Ramos (cell line): ENCODE data around the gene RPS25.
"Not testable (repeated sequence)": the region's sequence is repeated elsewhere in the genome, so short reads cannot be mapped to it uniquely, and the experiment has no call there.

Source experiments
- in situ Hi-C: fragments of 300-500 bp; cut with MboI; formaldehyde crosslinking; loops from one replicate; pipeline ENCODE4 v1.14.3; 2022; ENCODE audit warnings: low sequenced_read_pairs; ENCODE audit not compliant: unreplicated experiment

RPS25 gene

DNA sequence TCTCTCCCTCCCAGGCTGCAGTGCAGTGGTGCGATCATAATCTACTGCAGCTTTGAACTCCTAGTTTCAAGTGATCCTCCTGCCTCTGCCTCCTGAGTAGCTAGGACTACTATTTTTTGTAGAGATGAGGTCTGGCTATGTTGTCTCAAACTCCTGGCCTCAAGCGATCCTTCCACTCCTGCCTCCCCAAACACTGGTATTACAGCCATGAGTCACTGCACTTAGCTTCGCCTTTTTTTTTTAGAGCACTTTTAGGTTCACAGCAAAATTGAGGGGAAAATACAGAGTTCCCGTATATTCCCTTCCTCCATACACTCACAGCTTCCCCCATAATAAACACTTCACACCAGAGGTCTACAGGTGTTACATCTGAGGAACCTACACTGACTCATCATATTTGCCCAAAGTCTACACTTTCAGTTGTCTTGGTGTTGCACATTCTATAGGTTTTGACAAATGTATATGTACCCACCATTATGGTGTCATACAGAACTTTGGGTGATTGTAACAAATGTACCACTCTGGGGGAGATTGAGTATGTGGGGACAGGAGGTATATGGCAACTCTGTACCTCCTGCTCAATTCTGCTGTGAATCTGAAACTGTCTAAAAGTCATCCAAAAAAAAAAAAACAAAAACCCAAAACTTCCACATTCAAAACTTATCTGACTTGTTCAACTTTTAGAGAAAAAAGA lies 23.8 kb upstream of the RPS25 start:
- in situ Hi-C loops: no loop called here

DNA sequence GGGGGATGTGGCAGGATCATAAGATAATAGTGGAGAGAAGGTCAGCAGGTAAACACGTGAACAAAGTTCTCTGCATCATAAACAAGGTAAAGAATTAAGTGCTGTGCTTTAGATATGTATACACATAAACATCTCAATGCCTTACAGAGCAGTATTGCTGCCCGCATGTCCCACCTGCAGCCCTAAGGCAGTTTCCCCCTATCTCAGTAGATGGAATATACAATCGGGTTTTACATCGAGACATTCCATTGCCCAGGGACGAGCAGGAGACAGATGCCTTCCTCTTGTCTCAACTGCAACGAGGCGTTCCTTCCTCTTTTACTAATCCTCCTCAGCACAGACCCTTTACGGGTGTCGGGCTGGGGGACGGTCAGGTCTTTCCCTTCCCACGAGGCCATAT lies 21.3 kb upstream of the RPS25 start:
- in situ Hi-C loops: not testable (repeated sequence)

DNA sequence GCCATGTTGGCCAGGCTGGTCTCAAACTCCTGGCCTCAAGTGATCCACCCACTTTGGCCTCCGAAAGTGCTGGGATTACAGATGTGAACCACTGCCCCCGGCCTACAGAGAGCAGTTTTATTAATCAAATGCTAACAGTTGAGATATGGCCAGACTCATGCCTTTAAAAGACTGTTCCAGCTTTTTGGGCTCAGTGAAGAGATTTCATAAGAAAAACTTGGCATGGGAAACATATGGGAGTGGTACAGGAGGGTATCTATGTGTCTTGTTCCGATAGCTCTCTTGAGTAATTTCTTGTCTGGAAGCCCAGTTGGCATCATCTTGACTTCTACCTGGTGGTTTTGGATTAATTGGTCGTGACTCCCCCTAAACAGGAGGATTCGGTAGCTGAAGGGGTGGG lies 20.7 kb upstream of the RPS25 start:
- in situ Hi-C loops: no loop called here

DNA sequence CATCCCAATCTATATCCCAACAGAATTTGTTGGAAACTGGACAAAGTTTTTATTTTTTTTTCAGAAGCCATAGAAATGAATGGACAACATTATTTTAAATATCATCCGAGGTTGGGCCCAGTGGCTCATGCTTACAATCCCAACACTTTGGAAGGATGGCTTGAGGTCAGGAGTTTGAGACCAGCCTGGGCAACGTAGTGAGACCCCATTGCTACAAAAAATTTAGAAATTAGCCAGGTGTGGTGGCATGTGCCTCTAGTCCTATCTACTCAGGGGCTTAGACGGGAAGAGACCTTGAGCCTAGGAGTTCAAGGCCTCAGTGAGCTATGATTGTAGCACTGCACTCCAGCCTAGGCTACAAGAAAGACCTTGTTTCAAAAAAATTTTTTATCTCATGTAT lies 16.7 kb upstream of the RPS25 start:
- in situ Hi-C loops: no loop called here

DNA sequence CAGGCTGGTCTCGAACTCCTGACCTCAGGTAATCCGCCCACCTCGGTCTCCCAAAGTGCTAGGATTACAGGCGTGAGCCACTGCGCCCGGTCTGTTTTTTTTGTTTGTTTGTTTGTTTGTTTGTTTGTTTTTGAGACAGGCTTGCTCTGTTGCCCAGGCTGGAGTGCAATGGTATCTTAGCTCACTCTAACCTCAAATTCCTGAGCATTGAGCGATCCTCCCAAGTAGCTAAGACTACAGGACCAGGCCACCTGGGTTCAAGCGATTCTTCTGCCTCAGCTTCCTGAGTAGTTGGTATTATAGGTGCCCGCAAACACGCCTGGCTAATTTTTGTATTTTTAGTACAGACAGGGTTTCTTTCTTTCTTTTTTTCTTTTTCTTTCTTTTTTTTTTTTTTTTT lies 15.3 kb upstream of the RPS25 start:
- in situ Hi-C loops: not testable (repeated sequence)

DNA sequence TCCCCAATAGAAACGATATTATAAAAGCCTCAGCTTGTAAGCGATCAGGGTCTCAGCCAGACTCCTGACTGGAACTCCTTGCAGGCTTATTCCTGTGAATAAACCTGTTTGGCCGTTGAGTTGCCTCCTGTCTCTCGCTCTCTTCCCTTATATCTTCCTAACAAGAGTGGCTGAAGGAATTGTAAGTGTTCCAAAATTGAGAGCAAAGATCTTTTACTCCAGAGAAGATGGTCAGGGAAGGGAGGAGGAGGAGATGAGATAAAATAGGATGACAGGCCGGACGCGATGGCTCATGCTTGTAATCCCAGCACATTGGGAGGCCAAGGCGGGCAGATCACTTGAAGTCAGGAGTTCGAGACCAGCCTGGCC lies 13.8 kb upstream of the RPS25 start:
- in situ Hi-C loops: no loop called here

DNA sequence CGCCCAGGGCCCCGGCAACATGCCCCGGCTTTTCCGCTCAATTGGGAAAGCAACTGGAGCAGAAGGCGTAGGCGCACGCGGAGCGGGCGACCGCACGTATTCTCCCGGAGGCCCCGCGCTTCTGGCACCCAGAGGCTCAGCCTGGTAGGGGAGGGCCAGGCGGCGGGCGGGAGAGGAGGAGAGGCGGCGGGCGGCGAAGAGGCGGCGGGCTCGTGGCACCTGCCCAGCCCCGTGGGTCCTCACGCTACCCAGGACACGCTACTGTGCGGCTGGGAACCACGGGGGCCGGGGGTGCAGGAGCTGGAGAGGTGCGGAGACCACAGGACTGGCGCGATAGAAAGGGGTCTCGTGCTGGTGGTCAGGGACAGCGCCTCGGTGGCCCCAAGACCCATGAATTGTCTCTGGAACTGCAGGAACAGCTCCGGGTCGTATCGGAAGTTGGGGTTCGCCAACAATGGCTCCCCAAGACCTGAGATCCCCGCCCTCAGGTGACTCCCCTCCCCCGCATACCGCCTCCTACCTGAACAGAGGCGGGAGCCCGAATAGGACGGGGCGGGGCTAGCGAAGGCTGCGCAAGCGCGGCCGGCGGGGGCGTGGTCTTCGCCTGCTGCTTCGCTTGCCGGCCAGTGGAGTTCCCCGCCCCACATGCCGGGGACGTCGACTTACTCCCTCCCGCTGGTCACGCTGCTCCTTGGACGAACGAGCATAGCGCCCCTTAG lies 12.3 kb upstream of the RPS25 start, which contains the start of gene SLC37A4:
Gene SLC37A4 (minus strand): TSS at position 549 of the 719 bp plus-strand sequence.
- in situ Hi-C loops: no loop called here

DNA sequence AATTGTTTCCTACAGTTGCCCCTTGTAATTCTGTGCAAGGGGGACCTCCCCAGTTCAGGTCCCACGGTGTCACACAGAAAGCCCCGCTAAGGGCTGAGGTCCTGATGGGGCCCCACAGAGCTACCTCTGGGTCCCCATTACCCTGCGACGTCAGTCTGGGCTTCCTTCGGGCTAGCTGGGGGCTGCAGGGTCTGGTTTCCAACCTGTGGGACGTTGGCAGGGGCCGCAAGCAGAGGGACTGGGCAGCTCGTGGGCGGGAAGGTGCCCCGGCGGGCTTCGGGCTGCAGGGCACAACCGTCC lies 11.8 kb upstream of the RPS25 start:
- in situ Hi-C loops: no loop called here

DNA sequence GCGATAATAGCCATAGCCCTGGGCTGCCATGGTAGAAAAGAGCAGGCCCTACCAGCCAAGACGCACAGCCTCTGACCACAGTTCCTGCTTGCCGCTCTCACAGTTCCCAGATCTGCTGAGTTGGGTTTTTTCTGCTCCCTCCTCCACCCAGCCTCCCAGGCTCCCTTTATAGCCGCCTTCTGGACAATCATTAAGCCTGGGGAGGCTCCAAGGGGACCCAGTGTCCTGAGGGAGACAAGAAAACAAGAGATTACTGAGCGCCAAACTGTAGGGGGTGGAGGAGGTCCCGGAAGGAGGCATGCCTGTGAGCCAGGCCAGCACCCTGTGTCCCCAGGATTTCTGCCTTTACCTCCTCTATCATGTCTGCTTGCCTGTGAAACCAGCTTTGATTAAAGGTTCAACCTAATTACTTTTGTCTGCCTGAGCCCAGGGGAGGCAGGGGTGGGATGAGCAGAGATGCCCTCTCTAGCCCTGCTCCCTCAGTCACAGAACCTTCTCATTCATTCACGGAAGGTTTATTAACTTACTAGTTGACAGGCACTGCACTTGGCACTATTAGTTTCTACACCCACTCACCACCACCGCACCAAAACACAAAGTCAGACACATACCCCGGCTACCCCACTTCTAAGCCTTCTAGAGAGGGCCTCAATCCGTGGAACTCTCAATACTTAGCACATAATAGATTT lies 11.3 kb upstream of the RPS25 start:
- in situ Hi-C loops: no loop called here

DNA sequence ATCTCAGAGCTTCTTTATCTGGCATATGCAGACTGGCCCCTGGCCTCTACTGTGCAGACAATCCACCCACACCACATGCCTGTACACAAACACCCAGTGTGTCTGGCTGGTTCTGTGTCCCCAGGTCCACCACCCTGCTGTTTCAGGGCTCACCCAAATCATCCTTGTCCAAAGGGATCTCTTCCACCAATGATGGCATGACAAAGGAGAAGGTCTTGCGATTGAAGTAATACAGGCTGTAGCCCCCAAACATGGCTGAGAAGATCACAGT lies 10.9 kb upstream of the RPS25 start:
- in situ Hi-C loops: no loop called here

DNA sequence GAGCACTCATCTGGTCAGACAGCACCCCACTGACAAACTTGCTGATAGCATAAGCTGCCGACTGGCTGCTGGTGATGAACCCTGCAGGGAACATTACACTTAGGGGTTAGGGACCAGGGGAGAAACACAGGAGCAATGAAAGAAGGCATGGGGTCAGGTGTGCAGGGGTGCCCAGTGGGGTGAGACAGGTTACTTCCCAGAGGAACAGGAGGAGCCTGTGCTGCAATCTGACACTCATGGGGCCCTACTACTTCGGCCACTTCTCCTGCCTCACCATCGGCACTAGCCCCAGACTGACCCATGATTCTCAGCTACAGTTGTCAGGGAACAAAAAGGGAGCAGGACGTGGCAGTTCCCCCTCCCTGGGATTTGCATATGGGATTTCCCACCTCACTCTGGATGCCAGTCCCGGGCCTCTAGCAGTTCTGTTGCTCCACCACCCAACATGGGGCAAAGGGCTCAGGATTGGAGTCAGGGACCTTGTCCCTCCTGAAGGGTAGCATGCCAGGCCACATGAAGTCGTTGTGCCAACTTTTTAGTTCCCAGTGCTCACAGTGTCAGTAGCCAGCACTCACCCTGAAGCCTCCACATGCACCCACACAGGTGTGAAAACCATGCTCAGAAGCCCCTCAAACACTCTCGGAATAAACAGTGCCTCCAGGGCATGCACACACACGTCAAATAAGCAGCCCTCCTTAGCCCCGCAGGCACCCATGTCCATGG lies 10.4 kb upstream of the RPS25 start:
- in situ Hi-C loops: no loop called here

DNA sequence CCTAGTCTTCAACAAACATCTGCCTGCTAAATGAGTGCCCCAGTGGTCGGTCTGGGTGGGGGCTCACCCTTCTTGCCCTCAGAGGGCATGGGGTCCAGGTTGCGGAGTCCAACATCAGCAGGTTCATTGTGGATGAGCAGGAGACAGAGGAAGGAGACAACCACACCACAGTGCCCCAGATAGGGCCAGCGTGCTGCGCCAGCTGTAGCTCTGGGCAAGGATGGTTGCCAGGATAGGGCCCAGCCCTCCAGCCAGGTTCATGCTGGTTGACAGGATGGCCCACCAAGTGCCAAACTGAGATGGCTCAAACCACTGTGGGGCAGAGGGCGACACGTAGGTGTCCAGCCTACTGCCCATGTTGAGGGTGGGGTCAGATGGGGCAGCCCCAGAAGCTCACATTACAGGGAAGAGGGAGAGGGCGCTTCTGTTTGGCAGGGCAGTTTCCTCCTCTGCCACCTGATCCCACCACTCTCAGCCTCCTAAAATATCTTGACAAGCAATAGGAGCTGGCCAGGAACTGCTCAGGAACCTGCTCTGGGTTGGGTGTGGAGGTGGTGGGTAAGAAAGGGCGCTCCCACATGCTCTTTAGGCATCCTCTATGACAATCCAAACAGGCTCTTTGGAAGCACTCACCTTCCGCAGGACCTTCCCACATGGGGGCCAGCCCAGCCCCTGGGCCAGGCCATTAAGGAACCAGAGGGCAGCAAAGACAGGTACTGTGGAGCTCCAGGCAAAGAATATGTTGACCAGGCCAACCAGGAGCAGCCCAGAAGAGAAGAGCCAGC lies 9.6 kb upstream of the RPS25 start:
- in situ Hi-C loops: no loop called here

DNA sequence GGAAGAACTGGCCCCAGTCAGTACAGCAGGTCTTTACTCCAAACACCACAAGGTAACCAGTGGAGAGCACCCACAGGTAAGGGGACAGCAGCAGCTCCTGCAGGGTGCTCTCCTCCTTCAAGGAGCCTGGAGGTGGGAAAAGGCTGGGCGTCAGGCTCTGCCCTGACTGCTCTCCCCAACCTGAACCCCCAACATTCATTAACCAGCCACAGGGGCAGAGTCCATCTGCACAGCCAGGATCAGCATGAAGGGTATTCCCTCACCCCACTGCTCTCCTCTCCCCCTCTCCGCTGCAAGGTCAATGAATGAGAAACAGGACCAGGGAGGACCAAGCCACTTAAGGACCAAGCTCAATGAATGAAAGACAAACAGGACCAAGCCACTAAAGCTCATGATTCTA lies 8.8 kb upstream of the RPS25 start:
- in situ Hi-C loops: no loop called here

DNA sequence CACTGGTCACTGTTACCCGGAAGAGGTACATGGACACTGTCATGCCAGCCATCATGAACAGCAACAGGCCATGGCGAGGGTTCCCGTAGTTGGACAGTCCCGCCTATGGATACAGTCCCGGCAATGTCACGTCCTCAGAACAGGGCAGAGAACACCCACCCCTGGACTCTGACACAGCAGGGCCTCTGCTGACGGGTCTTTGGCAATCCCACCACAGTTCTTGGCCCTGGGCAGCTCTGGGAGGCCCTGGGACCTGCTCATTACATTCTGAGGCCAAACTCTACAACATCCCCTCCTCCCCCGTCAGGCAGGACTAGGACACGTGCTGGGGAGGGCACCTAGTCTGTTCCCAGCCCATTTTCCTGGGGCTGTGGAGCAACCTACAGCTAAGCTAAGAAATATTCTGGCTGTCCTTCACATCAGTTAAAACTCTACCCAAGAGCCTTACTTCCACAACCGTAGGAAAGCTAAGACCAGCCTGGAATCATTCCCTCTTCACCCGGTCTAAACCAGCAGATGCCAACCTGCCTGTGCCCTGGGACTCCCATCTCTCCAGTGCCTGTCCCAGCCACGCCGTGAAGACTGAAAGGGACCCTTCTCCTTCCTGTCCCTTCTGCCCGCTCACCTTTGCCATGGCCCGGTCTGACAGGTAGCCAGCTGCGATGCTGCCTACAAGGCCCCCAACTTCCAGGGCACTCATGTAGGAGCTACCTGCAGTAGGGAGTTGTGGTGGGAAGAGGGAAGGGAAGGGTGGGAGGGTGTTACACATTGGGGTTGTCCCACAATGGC lies 8.0 kb upstream of the RPS25 start:
- in situ Hi-C loops: no loop called here

DNA sequence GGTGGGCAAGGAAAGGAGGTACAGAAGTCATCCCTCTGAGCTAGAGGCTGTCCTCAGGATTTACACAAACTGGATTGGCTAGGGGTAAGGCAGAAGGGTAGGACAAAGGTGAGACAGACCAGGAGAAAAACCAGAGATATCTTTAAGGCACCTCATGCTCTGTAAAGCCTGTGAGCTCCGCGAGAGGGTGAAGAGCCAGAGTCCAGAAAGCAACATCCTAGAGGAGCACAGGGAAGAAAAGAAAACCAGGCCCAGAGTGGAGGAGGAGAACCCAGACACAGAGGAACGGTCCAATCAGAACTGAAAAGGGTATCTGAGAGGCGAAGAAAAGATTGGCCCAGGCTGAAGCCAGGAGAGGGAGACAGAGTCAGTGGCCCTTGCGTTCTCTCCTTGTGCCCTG lies 7.4 kb upstream of the RPS25 start:
- in situ Hi-C loops: no loop called here

DNA sequence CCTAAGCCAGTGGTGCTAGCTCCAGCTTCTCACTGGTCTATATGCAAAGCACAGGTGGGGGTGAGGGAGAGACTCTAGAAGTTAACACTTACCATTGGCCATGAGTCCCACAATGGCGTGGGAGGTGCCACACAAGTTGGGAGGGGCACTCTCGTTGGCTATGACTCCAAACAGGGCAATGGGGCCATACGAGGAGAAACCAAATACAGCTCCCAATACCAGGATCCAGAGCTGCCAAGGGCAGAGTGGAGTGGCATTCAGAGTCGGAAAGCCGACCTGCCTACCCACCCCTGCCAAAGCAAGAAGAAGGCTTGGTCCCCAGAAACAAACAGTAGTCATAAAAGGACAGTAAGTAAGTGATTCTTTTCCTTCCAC lies 6.9 kb upstream of the RPS25 start:
- in situ Hi-C loops: no loop called here

DNA sequence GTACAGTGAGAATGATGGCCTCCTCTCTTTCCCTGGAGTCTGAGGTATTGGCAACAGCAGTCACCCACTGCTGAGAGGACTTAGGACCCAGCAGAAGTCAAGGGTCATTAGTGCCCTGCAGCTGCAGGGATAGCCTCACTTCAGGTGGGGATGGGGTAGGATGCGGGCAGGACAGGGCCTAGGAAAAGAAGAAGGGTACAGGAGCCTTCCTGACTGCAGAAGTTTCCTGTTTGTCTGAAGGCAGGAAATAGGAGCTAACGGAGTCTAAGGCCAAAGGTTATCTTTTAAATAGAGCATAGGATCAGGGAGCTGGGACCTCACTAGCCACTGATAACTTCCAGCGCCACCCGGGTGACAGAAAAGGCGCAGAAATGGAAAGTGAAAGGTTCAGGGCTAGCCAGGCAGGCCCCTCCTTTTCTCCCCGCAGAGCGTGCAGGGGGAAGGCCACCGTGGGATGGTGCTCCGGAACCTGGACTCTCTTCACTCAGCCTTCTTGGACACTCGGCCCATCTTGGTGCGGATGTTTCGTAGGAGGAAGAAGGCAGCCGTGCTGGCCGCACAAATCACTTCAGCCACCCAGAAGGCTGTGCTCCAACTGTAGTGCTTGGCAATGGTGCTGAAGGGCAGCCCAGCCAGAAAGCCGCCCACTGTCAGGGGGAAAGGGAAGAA lies 6.4 kb upstream of the RPS25 start:
- in situ Hi-C loops: no loop called here

DNA sequence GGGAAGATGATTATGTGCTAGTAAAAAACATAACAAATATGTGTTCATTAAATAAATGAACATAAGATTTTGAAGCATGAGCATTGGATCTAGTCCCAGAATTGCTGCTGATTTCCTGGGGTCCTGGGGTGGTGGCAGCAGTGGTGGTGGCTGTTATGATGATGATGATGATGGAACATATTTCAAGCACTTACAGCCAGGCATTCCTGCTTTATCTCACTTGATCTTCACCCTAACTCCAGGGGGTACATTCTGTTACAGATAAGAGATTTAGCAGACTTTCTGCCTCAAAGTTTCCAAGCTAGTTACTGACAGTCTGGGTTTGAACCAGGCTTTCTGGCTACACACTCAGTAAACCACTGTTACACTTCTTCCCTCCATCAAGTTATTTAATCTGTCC lies 5.6 kb upstream of the RPS25 start:
- in situ Hi-C loops: no loop called here

DNA sequence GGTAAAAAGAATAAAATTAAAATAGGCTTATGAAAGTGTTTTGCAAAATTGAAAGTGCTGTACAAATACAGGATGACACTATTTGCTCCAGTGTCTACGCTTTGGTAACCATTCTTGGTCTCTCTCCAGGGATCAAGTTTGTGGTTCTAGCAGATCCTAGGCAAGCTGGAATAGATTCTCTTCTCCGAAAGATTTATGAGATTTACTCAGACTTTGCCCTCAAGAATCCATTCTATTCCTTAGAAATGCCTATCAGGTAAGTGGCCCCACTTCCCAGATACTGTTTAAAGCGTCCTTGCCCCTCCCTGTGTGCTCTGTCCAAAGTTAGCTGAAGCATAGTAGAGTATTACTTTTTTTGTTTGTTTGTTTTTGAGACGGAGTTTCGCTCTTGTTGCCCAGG lies 3.5 kb upstream of the RPS25 start:
- in situ Hi-C loops: no loop called here
